Activated naive CD4-positive, alpha-beta T cell treated with anti-CD3 and anti-CD28 coated beads, Interleukin-2, amount 50 U/mL, for 16 hours (primary cell): ENCODE results near the gene UQCC5.

Experiments used
- DNase-seq: peaks from one replicate; pipeline ENCODE4 v3.0.0-alpha.2; 2020

UQCC5 gene

DNA sequence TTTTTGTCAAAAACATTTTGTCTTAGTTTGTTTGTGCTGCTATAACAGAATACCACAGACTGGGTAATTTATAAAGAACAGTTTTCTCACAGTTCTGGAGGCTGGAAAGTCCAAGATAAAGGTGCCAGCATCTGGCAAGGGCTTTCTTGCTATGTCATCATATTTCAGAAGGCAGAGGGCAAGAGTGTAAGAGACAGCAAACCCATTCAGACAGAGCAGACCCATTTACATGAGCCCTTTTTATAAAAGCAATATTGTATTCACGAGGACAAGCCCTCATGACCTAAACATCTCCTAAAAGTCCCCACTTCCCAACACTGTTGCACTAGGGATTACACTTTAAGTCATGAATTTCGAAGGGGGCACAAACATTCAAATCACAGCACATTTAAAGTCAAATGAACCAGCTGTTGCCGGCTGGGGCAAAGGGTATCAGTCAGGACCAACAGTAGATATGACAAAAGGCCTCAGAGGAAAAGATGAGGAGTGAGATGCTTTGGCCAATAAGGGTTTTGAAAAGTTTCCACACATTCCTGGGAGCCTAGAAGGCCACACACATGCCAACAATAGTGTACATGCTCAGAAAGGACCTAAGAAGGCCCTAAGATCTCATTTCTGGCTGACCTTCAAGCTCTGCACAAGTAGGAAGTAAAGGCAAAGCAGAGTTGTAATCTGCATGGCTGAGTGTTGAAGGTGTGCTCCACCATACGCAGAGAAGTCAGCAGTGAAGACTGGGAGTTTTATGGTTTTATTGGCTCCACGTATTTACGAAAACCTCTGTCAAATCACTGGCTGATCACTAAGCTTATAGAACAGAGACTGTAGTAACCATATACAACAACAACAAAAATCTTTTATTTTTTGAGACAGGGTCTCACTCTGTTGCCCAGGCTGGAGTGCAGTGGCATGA, 37.9 kb downstream of the UQCC5 start:
- no peak for DNase-seq
